GM18507 (cell line): ENCODE data around the gene ANKS1B.
"Not testable (repeated sequence)": the region's sequence is repeated elsewhere in the genome, so short reads cannot be mapped to it uniquely, and the experiment has no call there.

Experiments used
- DNase-seq: peaks from one replicate; pipeline ENCODE4 v3.0.0; 2011; ENCODE audit warnings: low read depth; ENCODE audit not compliant: insufficient read length; ENCODE audit errors: extremely low spot score
- FAIRE-seq: peaks from 2 replicates; lab custom pipeline; 2011; peaks lifted over from hg19 to GRCh38; lab: Jason Lieb, UNC

Gene ANKS1B

GRCh38 chr12:99343960-99344359, 640.8 kb downstream of the ANKS1B start:
- no peak for FAIRE-seq
- DNase-seq = no peak

- no peak for DNase-seq
Measured at GRCh38 chr12:99339663-99340062, 645.1 kb downstream of the ANKS1B start.

DNA sequence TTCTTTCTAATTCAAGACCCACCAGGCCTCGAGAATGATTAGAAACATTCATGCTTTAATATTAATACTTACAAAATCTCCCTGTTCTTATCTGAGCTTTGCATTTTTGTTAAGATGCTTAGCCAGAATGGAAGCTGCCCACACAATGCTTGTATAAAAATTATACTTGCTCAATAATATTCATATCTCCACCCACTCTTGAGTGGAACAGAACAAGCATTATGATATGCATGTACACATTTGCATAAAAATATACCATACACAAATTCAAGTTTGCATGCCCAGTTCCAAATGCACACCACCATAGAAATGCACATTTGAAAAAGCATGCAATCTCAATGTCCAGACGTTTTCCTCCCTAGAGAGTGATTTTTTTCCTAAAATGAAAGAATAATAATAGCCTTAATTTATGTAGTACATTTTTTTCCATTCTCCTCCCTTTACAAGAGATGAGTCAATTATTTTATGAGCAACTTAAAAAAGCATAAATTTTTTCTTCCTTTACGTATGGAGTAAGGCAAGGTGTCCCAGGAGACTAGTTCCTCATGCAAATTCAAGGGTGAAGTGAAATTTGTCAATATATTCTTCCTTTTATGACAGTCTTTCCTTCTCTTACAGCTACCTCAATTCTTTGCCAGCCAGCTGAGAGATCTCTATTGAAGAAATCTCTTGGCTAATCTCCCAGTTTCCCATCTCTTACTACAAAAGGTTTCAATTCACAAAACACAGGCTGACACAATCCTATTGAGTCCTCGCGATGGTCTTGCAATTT, 650.3 kb downstream of the ANKS1B start:
- DNase-seq (no peak), FAIRE-seq (no peak)

More at GRCh38 chr12:99339663-99340062, 645.1 kb downstream of the ANKS1B start:
- no peak for FAIRE-seq

- DNase-seq (no peak), FAIRE-seq (no peak)
Measured at GRCh38 chr12:99332936-99333591, 651.7 kb downstream of the ANKS1B start.

DNA sequence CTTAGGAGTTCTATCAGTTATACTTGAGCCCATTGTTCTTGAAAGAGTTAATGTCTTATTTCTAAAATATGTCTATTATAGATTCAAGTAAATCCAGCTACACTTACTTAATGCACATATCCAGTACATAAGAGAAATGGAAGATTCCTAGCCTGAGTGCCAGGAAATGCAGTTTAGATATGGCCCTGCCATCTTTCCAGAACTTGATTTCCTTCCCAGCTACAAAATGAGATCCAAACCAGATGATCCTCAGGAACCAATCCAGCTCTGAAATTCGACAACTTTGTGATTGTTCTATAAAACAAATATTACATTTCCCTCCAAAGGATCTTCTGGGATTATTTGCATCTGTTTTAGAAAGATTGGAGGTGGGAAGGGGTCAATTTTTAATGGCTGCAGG, 654.5 kb downstream of the ANKS1B start:
- FAIRE-seq = no peak

GRCh38 chr12:99321210-99321609, 663.5 kb downstream of the ANKS1B start:
- FAIRE-seq, DNase-seq: not testable (repeated sequence)

More for the DNA sequence above, 654.5 kb downstream of the ANKS1B start:
- no peak for DNase-seq

DNA sequence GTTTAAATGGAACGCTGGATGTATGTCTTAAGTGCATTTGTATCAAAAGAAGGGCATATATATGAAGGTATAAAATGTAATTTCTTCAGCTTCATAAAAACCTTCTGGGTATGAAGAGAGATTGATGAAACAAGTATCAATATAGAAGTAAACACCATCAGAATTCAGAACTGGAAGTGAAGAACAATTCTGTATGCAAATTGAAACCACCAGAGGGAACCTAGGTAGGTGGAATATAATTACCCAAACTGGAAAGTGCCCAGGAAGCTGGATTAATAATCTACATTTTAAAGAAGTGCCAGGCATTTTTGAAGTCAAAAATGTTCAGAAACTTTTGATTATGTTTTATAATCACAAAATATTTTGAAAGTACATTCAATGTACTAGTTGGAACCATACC, 673.4 kb downstream of the ANKS1B start:
- FAIRE-seq = no peak
- no peak for DNase-seq

DNA sequence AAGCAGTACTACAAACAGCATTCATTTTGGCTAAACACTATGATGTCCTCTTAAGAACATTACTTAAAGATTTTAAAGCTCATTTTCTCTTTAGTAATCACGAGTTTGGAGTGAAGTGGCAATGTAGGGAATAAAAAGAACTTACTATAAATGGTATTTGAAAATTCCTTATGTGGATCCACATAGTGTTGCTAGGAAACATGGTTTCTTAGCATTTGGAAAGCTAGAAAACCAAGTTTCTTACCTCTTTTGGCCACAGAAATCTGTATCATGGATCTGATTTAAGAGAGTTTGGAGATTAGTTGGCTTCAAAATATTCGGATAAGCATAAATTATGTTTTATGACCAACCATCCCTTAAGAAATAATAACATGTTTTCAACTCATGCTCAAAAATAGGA, 674.9 kb downstream of the ANKS1B start:
- DNase-seq = no peak
- FAIRE-seq = no peak

DNA sequence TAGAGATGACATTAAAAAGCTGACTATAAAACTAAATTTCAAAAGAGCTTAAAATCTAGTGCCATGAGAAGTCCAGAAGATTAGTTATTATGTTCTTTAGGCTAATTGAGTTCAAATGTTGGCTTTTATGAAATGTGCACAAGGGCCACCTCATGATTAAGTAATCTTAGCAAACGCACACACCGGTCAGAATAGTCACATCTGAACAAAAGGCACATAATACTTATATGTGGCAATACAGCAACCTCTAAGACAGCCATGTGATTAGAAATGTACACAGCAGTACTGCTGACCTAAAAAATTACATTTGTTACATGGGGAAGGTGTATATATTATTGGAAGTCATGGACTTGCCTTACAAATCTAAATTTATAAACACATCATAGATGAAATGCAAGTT, 681.9 kb downstream of the ANKS1B start:
- DNase-seq = no peak

GRCh38 chr12:99287136-99287535, 697.6 kb downstream of the ANKS1B start:
- no peak for FAIRE-seq

More for the DNA sequence above, 681.9 kb downstream of the ANKS1B start:
- no peak for FAIRE-seq

GRCh38 chr12:99284161-99284560, 700.6 kb downstream of the ANKS1B start:
- DNase-seq (no peak), FAIRE-seq (no peak)

More at GRCh38 chr12:99287136-99287535, 697.6 kb downstream of the ANKS1B start:
- no peak for DNase-seq

GRCh38 chr12:99282624-99283023, 702.1 kb downstream of the ANKS1B start:
- no peak for FAIRE-seq

GRCh38 chr12:99282086-99282485, 702.6 kb downstream of the ANKS1B start:
- FAIRE-seq (no peak), DNase-seq (no peak)

More at GRCh38 chr12:99282624-99283023, 702.1 kb downstream of the ANKS1B start:
- no peak for DNase-seq

DNA sequence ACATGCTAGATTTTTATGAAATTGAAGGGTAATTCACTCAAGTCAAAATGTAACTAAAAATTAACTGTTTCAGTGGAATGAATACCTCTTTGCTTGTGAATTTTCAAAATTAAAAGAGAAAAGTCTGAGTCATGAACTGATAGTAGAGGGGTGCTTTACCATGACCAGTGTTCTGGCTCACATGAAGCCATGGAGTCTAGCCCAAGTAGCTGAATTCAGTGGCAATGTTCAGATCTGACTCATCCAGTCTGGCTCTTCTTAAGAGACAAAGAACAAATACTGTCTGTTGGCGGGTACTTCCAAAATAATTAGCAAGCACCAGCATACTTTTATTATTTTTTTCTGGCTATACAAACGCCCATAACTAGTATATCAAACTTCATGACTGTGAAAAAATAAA, 703.5 kb downstream of the ANKS1B start:
- FAIRE-seq = no peak

GRCh38 chr12:99278899-99279298, 705.8 kb downstream of the ANKS1B start:
- no peak for FAIRE-seq
- DNase-seq = no peak

More for the DNA sequence above, 703.5 kb downstream of the ANKS1B start:
- DNase-seq = no peak

GRCh38 chr12:99277591-99278379, 707.0 kb downstream of the ANKS1B start:
- DNase-seq (no peak), FAIRE-seq (no peak)

DNA sequence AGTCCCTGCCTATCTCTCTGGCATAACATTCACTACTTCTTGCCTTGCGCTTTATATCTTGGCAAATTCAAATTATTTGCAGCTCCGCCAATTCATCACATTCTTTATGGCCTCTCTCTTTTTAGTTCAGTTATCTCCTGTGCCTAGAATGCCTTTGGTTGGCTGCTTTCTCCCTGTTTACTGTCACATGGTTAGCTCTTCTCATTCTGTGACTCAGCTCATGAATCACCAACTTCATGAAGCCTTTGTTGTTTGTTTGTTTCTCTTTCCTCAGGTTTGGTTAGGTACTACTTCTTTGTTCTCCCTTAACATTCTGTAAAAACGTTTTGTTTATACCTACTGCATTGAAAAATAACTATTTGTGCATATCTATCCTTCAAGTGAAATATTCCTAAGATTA, 713.7 kb downstream of the ANKS1B start:
- DNase-seq (no peak), FAIRE-seq (no peak)

DNA sequence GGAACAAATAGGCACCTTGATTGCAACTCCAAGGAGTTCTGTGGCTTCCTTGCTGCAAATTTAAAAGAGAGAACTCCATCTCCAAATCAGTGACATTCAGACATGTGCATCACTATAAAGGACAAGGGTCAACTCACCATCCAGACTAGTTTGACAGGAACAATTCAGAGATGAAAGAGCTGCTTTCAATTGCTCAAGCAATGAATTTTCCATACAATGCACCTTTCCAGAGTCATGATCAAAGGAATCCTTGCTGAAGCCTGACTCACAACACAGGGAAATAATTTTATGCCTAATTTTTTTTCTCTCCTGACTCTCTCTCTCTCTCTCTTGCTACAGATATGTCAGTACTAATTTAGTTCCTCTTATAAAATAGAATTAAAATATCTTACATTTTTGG, 717.7 kb downstream of the ANKS1B start:
- DNase-seq (no peak), FAIRE-seq (no peak)

DNA sequence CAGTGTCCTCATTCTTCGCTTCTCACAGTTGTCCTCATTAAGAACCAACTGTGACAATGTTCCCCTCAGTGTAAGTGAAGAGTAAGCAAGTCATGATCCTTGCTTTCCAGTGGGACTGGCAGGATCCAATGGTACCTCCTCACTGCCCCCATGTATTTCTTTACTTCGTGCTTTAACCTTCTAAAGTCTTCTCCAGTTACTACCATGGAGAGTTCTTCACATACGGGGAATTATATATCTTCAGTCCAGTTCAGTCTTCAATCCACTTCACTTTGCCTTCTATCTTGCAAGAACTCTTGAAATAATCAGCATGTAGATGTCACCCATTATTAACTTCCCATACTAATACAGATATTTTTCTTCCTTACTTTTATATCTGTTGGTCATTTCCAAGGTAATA, 719.1 kb downstream of the ANKS1B start:
- no peak for FAIRE-seq

GRCh38 chr12:99261256-99261655, 723.5 kb downstream of the ANKS1B start:
- no peak for FAIRE-seq
- no peak for DNase-seq

More for the DNA sequence above, 719.1 kb downstream of the ANKS1B start:
- DNase-seq = no peak
